Cardiac septum (tissue), 1 donor: Measurements from ENCODE around the gene PNMA6F. TPM values are rescaled to one million over a fixed set of nuclear protein-coding genes. Genes with fewer than 3 reads are reported as not detected.
A peak's percentile ranks its signal among the peaks of the same experiment; 100 is the strongest.
"Not testable (repeated sequence)": the region's sequence is repeated elsewhere in the genome, so short reads cannot be mapped to it uniquely, and the experiment has no call there.

Source experiments
- DNase-seq: peaks from one replicate; pipeline ENCODE4 v3.0.0-alpha.2; 2020; ENCODE audit warnings: low spot score
- intact Hi-C: fragments of 100-400 bp; cut with DNase I; formaldehyde crosslinking; loops from one replicate; pipeline ENCODE4 v1.14.0; 2022
- total RNA-seq: library from RNA; stranded (reverse); fragmentation: NEBNext Ultra II Directional; extraction: Animal tissue kit (Norgen Biotek cat#: 25700); gene quantifications from one replicate; pipeline ENCODE4 v1.2.1, GENCODE V29; 2021
- donor health status: DM: no; HTN: no; CAD: no.

Gene PNMA6F
- total RNA-seq, 1 donor from 2014 or later, result not detected

DNA sequence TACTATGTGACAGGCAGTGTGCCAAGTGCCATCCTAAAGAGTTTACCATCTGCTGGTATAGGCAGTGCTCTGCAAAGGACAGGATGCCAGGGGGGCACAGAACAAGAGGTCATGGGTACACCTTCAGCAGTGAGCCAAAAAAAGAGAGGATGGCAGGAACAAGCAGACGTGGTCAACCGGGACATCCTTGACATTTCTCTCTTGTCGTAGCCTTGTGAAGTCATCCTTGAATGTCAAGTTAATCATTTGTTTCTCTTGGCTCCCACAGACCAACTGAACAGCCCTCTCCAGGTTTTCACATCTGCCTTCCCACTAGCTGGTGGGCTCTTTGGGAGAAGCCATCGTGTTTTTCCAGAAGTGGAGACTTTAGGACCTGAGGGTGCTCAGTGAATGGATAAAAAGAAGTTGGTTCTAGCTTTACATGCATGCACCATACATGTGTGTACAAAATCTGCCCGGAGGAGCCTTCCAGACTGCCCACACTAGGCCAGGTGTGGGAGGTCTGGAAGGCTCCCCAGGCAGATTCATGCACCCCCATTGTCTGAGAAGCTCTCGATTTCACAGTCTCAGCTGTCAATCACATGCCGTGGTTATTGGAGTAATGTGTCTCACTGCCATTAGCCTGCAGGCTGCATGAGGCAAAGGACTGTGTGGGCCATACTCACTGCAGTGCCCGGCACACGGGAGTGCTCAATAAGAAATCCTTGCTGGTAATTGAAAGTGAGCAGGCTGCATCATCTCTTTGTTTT, 16.4 kb downstream of the PNMA6F start:
- intact Hi-C loops, result no loop called here
- DNase-seq, result no peak

DNA sequence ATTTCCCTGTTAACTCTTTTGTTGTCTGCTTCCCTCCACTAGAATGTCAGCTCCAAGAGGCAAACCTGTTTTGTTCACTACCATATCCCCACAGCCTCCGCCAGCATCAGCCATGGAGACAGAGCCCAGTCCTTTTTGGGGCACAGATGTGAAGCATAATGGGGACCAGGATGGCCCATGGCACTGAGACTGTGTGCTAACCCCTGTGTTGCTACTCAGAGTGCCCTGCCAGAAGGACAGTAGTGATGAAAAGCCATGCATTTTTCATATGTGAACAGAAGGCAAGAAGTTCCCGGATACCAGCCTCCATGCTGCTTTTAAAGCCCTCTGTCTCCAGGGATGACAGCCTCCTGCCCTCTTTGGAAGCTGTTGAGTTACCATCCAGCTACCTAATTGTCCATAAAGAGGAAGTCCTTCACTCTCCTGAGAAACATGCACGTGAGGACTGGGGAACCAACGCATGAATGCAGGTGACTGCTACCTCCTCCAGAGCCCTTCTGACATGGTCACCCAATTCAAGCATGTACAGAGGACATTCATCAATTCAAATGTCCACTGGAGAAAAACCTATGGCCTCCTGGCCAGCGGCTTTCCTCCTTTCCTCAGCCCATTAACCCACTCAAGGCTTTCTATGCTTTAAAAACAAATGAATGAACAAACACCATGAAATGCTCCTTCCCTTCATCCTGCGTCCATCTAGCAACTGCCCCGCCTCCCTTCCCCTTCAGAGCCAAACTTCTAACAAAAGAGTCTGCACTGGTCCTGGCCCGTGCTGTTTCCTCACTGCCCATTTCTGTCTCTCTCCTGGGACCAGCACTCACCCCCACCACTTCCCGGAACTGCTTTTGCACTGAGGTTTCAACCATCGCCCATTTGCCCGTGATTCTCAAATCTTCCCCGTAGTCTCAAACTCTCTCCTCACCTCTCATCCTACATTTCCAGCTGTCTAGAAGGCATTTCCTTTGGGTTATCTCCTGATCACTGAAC, 18.0 kb downstream of the PNMA6F start:
- DNase-seq, result no peak
- intact Hi-C loops, result no loop called here

DNA sequence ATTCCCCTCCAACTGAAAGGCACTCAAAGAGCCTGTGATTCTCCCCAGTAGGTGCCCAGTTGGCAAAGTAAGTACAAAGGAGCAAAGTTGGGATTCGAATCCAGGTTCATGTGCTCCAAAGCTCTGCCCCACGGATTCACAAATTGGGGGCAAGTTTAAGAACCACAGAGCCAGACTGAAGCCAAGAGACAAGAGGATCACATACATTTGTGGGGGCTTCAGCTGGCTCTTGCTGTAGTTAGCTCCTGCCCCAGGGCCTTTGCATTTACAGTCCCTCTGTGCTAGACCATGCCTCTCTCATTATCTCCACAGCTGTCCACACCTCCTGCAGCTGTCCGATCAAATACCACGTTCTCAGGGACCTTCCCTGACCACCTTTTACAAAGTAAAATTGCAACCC, 18.8 kb downstream of the PNMA6F start:
- intact Hi-C loops, result no loop called here
- DNase-seq, result peak; percentile 26

DNA sequence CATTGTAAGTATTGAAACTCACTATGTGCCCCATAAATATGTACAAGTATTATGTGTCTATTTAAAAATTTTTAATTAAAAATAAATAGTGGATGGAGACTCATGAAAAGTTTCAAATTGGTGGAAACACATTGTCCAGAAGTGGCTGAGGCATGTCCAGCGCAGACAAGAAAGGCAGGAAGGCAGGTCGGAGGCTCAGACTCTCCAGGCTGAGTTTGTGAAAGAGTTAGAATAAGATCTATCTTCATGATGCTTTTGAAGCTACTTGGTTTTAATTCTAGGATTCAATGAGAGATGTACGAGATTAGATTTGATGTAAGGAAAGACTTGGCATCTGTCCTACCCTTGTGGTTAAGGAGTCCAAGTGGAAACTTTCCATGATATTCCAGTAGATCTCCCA, 19.8 kb downstream of the PNMA6F start:
- intact Hi-C loops, result no loop called here

GRCh38 chrX:153299855-153300254, 21.7 kb downstream of the PNMA6F start:
- intact Hi-C loops, result no loop called here
- DNase-seq, result no peak

More for the DNA sequence above, 19.8 kb downstream of the PNMA6F start:
- peak; percentile 55 for DNase-seq

DNA sequence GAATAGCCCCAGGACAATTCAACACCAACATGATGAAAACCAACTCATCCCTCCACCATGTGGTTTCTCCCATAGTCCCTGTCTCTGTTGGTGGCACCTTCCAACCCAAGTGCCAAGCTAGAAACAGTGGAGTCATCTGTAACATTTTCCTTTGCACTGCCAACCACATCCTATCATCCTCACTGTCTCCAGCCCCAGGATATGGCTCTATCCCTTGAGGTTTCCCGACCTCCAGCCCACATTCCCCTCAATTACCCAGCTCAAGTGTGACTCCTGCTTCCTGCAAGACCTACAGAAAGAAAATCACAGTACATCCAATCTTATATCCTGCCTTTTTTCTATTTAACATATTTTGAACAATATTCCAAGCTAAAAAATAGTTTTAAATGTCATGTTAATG, 24.2 kb downstream of the PNMA6F start:
- intact Hi-C loops, result no loop called here

GRCh38 chrX:153293485-153294071, 28.0 kb downstream of the PNMA6F start:
- DNase-seq, intact Hi-C loops: not testable (repeated sequence)

More for the DNA sequence above, 24.2 kb downstream of the PNMA6F start:
- no peak for DNase-seq

DNA sequence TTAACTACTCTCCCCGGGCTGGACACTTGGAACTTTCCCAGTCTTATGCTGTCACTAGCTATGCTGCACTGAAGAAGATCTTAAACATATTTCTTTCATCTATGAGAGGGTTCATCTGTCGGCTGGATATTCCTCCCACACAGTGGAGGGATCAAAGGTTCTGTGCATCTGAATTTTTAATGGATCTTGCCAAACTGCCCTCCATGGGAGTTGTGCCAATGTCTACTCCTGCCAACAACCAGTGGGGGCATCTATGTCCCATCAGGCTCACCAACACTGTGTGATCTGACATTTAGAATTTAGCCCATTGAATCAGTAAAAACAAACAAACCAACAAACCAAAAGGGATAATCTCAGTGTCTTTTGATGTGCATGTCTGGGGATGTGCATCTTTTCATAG, 32.8 kb downstream of the PNMA6F start:
- intact Hi-C loops, result not testable (repeated sequence)

GRCh38 chrX:153285678-153286077, 35.9 kb downstream of the PNMA6F start:
- DNase-seq, intact Hi-C loops: not testable (repeated sequence)

More for the DNA sequence above, 32.8 kb downstream of the PNMA6F start:
- DNase-seq, result not testable (repeated sequence)

GRCh38 chrX:153283982-153284381, 37.6 kb downstream of the PNMA6F start:
- DNase-seq, intact Hi-C loops: not testable (repeated sequence)

- intact Hi-C loops, DNase-seq: not testable (repeated sequence)
These were observed 39.8 kb downstream of the PNMA6F start for GRCh38 chrX:153281784-153282183.

DNA sequence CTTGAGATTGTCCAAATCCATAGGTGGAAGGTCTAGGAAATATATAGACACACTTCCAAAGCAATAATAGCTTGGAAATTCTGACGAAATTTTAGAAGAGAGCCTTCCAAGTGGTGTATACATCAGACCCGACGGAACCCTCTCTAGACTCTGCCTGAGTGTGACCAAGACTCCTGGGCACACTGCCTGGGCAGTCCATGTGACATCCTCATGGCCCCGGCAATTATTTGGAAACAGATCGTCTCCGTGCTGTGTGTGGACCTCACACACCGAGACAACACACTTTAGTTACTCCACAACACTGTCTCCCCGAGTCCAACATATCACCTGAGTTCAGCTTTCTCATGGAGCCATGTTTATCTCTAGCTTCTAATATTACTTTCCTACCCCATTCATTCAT, 42.3 kb downstream of the PNMA6F start:
- DNase-seq, intact Hi-C loops: not testable (repeated sequence)

DNA sequence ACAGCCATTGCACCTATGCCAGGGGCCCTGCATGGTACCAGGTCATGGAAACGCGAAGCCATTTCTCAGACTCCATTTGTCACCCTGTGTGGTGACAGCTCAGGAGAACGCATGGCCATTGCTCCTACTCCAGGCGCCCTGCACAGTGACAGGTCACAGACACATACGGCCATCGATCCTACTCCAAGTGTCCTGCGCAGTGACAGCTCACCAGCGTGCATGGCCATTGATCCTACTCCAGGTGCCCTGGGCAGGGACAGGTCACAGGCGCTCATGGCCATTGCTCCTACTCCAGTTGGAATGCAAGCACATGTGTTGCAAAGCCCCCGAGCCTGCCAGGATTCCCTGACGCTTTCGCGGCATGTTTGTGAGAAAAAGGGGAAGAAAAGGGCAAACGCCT, 45.5 kb downstream of the PNMA6F start:
- intact Hi-C loops, DNase-seq: not testable (repeated sequence)

GRCh38 chrX:153275418-153275817, 46.1 kb downstream of the PNMA6F start:
- intact Hi-C loops, DNase-seq: not testable (repeated sequence)

DNA sequence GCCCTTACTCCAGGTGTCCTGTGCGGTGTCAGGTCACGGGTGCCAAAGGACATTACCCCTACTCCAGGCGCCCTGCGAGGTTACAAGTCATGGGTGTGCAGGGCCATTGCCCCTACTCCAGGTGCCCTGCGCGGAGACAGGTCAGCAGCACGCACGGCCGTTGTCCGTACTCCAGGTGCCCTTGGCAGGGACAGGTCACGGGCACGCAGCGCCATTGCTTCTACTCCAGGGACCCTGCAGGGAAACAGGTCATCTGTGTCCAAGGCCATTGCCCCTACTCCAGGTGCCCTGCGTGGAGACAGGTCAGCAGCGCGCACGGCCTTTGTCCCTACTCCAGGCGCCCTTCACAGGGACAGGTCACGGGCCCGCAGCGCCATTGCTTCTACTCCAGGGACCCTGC, 49.0 kb downstream of the PNMA6F start:
- intact Hi-C loops, DNase-seq: not testable (repeated sequence)

- intact Hi-C loops, result not testable (repeated sequence)
These were observed 49.5 kb downstream of the PNMA6F start for GRCh38 chrX:153272070-153272469.

More at GRCh38 chrX:153272070-153272469, 49.5 kb downstream of the PNMA6F start:
- not testable (repeated sequence) for DNase-seq
